ENCODE measurements around the gene OR10H1. TPM values are rescaled to one million over a fixed set of nuclear protein-coding genes. Genes with fewer than 3 reads are reported as not detected.

The OR10H1 gene
- total and polyA plus RNA-seq, 8 donors: 0.04 to 0.11 (median 0.09) TPM; not detected in 4

DNA sequence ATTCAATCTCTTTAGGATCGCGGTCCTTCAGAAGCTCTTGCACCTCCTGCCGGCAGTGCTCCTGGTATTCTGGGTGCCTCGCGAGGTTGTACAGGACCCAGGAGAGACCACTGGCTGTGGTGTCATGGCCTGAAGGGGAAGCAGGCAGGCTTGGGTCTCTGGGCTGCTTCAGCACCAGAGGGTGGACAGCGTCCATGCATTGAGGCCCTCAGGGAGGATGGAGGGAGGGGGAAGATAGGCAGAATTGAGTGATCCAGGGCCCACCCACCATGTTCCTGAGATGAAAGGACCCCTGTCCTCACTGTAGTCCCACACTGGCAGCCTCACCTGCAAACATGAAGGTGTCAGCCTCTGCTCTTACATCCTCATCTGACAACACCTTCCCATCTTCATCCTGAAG lies 45.9 kb downstream of the OR10H1 start:
- Histone ChIP-seq H3K27ac (no peak overlapping the region), H3K4me1 (no peaks in the 10 kb centered on the region), H3K9me3 (no peaks in the 10 kb centered on the region), H3K4me3 (no peak overlapping the region), H3K36me3 (no peaks in the 10 kb centered on the region), H3K27me3 (peaks cover 0 to 24% of the 10 kb centered on the region in 2 donors)
- DNase-seq (peak in 1 of 4 donors; percentile 10), ATAC-seq (no peak)
- TF ChIP-seq, protein P1, sequence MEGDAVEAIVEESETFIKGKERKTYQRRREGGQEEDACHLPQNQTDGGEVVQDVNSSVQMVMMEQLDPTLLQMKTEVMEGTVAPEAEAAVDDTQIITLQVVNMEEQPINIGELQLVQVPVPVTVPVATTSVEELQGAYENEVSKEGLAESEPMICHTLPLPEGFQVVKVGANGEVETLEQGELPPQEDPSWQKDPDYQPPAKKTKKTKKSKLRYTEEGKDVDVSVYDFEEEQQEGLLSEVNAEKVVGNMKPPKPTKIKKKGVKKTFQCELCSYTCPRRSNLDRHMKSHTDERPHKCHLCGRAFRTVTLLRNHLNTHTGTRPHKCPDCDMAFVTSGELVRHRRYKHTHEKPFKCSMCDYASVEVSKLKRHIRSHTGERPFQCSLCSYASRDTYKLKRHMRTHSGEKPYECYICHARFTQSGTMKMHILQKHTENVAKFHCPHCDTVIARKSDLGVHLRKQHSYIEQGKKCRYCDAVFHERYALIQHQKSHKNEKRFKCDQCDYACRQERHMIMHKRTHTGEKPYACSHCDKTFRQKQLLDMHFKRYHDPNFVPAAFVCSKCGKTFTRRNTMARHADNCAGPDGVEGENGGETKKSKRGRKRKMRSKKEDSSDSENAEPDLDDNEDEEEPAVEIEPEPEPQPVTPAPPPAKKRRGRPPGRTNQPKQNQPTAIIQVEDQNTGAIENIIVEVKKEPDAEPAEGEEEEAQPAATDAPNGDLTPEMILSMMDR (IDR thresholded peaks at IDR 0.05): no peak
- intact Hi-C loops (cut with DNase I): no loop called here

DNA sequence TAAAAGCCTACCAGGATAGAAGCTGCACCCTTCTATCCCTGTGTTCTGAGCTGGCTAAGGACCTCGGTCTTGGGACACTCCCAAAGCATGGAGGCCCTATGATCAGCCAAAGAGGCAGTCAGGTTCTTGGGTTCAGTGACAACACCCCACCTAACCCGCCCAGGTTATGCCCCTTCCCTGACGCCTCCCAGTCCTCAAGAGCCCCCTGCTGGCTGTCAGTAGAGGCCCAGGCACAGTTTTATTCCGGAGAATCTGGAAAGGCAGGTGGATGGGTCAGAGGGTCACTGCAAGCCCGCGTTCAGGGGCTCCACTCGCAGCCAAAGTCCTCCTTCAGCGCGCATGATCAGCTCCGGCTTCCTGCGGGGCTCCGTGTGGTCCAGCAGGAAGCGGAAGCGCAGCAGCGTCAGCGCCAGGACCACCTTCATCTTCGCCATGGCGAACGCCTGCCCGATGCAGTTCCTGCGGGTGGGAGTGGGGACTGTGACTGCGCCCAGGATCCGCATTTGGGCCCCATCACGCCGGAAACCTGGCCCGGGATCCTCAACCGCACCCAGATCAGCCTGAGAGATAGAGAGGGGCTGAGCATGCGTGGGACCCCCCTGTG lies 55.4 kb downstream of the OR10H1 start:
- Histone ChIP-seq H3K27ac (no peak overlapping the region), H3K9me3 (no peaks in the 10 kb centered on the region), H3K4me3 (no peak overlapping the region), H3K4me1 (no peaks in the 10 kb centered on the region), H3K27me3 (peaks cover 3 to 65% of the 10 kb centered on the region in 2 donors), H3K36me3 (no peaks in the 10 kb centered on the region)
- TF ChIP-seq, protein P1 (IDR thresholded peaks at IDR 0.05): no peak
- DNase-seq (no peak), ATAC-seq (no peak)
- intact Hi-C loops (cut with DNase I): no loop called here

DNA sequence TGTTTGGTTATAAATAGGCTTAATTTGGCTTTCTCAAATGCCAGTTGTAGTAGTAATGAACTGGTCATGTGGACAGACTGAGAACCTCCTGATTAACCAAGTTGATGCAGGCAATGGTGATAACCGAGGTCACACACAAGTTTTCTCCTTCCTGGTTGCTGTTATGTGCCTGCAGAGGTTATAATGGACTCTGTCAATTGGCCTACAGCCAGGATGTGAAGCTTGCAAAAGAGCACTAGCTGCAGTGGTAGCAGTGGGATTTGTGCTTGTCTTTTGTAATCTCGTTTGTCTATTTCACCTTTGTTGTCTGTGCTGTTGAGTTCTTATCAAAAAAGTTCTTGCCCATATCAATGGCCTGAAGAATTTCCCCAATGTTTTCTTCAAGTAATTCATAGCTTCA lies 57.1 kb downstream of the OR10H1 start:
- Histone ChIP-seq H3K4me1 (no peaks in the 10 kb centered on the region), H3K27ac (no peak overlapping the region), H3K36me3 (no peaks in the 10 kb centered on the region), H3K9me3 (no peaks in the 10 kb centered on the region), H3K4me3 (no peak overlapping the region), H3K27me3 (peaks cover 6 to 73% of the 10 kb centered on the region in 2 donors)
- DNase-seq (no peak), ATAC-seq (no peak)
- intact Hi-C loops (cut with DNase I): no loop called here
- TF ChIP-seq, protein P1 (IDR thresholded peaks at IDR 0.05): no peak

Other genes with a start within 250 kb of the OR10H1 start
- not detected for gene CYP4F8, start 200.4 kb downstream of the OR10H1 start, total RNA-seq
- gene CYP4F8, start 200.4 kb downstream of the OR10H1 start, polyA plus RNA-seq (ENCODE audit: insufficient read length in 6 of 6): under 1 TPM in 2 of 6 donors, not detected in 4; 0.04 to 0.10 TPM
- gene CYP4F3, start 174.8 kb downstream of the OR10H1 start, total RNA-seq: 1 to 10 TPM in 1 of 2 donors, under 1 TPM in 1; 0.82 to 3.7 TPM
- under 1 TPM; 0.14 to 0.32 (median 0.17) TPM for gene CYP4F3, start 174.8 kb downstream of the OR10H1 start, polyA plus RNA-seq (ENCODE audit: insufficient read length in 6 of 6)
- gene CYP4F12, start 142.6 kb downstream of the OR10H1 start, total RNA-seq: 1 to 10 TPM; 3.8 to 5.9 TPM
- gene CYP4F12, start 142.6 kb downstream of the OR10H1 start, polyA plus RNA-seq (ENCODE audit: insufficient read length in 6 of 6): 10 to 100 TPM in 4 of 6 donors, 1 to 10 TPM in 2; 5.8 to 15.8 (median 11.0) TPM
- not detected for gene OR10H2, start 87.6 kb downstream of the OR10H1 start, total RNA-seq
- not detected for gene OR10H2, start 87.6 kb downstream of the OR10H1 start, polyA plus RNA-seq (ENCODE audit: insufficient read length in 6 of 6)
- not detected for gene OR10H3, start 77.7 kb downstream of the OR10H1 start, total RNA-seq
- gene OR10H3, start 77.7 kb downstream of the OR10H1 start, polyA plus RNA-seq (ENCODE audit: insufficient read length in 6 of 6): not detected
- not detected for gene OR10H5, start 28.0 kb downstream of the OR10H1 start, total RNA-seq
- gene OR10H5, start 28.0 kb downstream of the OR10H1 start, polyA plus RNA-seq (ENCODE audit: insufficient read length in 6 of 6): under 1 TPM; 0.09 to 0.15 (median 0.11) TPM
- not detected for gene CYP4F2, start 82.4 kb upstream of the OR10H1 start, total RNA-seq
- gene CYP4F2, start 82.4 kb upstream of the OR10H1 start, polyA plus RNA-seq (ENCODE audit: insufficient read length in 6 of 6): under 1 TPM in 1 of 6 donors, not detected in 5; 0.34 TPM
- 1 to 10 TPM in 1 of 2 donors, not detected in 1; 2.3 TPM for gene CYP4F11, start 118.9 kb upstream of the OR10H1 start, total RNA-seq
- under 1 TPM in 1 of 6 donors, not detected in 5; 0.04 TPM for gene CYP4F11, start 118.9 kb upstream of the OR10H1 start, polyA plus RNA-seq (ENCODE audit: insufficient read length in 6 of 6)
- not detected for gene OR10H4, start 133.3 kb upstream of the OR10H1 start, total RNA-seq
- gene OR10H4, start 133.3 kb upstream of the OR10H1 start, polyA plus RNA-seq (ENCODE audit: insufficient read length in 6 of 6): not detected

Data from left lung (tissue), 10 donors.